HepG2 (cell line): Measurements from ENCODE around the gene CLDN3. TPM values are rescaled to one million over a fixed set of nuclear protein-coding genes. Genes with fewer than 3 reads are reported as not detected.

Source experiments
- ATAC-seq: fragments of 200-7000 bp; cut with Tn5 transposase; 3 replicates; pipeline ENCODE4 v1.9.1; 2020; ENCODE audit warnings: mild to moderate bottlenecking, moderate library complexity
- Bru-seq: library from RNA; stranded (reverse); fragments of 400-500 nt; gene quantifications from one replicate; lab custom pipeline; 2021; lab: Mats Ljungman, UMichigan
- BruChase-seq, 2 experiments: library from RNA; stranded (reverse); fragments of 400-500 nt; gene quantifications; one replicate each; lab custom pipeline; 2021; lab: Mats Ljungman, UMichigan
- BruUV-seq: library from RNA; stranded (reverse); fragments of 400-500 nt; replicated peaks from 2 replicates; lab custom pipeline; 2021; lab: Mats Ljungman, UMichigan
- CTCF ChIA-PET: fragments of 300-600 bp; formaldehyde crosslinking; extraction: SDS; loops from one replicate; lab custom pipeline; 2021; ENCODE audit warnings: low total read pairs, inconsistent platforms, low intra/inter-chr PET ratio; lab: Yijun Ruan, JAX
- POLR2A ChIA-PET: fragments of 350-600 bp; sonication (Branson Sonifier 250); formaldehyde crosslinking; loops from one replicate; lab custom pipeline; 2020; ENCODE audit warnings: antibody characterized with exemption, inconsistent platforms; lab: Yijun Ruan, JAX
- DNase-seq: peaks from one replicate; pipeline ENCODE4 v3.0.0-alpha.2; 2015; ENCODE audit warnings: low spot score
- FAIRE-seq: peaks from 3 replicates; lab custom pipeline; 2011; peaks lifted over from hg19 to GRCh38; lab: Jason Lieb, UNC
- H2AFZ ChIP-seq: one replicate; pipeline ENCODE4 v1.6.1; 2011; ENCODE audit warnings: low read length, inconsistent platforms
- H3K27ac ChIP-seq: fragments of 300-600 bp; 3 replicates; pipeline ENCODE4 v1.8.0; 2011; ENCODE audit warnings: mixed run types, mild to moderate bottlenecking, mixed read lengths, low read length, inconsistent platforms; ENCODE audit not compliant: insufficient read depth; ENCODE audit errors: extremely low read length
- H3K27me3 ChIP-seq, 2 experiments: fragments of 200-600 bp in 1 of 2; 2 replicates in 1 of 2; 3 replicates in 1 of 2; pipeline versions ENCODE4 v1.6.0 to v1.8.0; 2011; ENCODE audit warnings: low read length in 2 of 2, mild to moderate bottlenecking in 2 of 2, moderate library complexity in 2 of 2, inconsistent platforms in 1 of 2; ENCODE audit not compliant: insufficient read depth in 2 of 2, control insufficient read depth in 1 of 2
- H3K36me3 ChIP-seq, 2 experiments: fragments of 200-600 bp in 1 of 2; replicated peaks in 1 of 2; 2 replicates in 1 of 2; 3 replicates in 1 of 2; pipeline versions ENCODE4 v1.5.1 to v1.8.0; 2011; ENCODE audit warnings: low read length in 2 of 2, inconsistent platforms in 1 of 2; ENCODE audit not compliant: insufficient read depth in 2 of 2, control insufficient read depth in 1 of 2
- H3K4me1 ChIP-seq: 2 replicates; pipeline ENCODE4 v1.5.1; 2012; ENCODE audit warnings: low read length, inconsistent platforms; ENCODE audit not compliant: insufficient read depth
- H3K4me2 ChIP-seq: 2 replicates; pipeline ENCODE4 v1.6.0; 2011; ENCODE audit warnings: low read depth, low read length, inconsistent platforms
- H3K4me3 ChIP-seq, 3 experiments: fragments of 200-600 bp in 1 of 3; sonication (generic), shearing (Covaris generic) in 1 of 3; replicated peaks in 1 of 3; 2 replicates each; pipeline ENCODE4 v1.5.1; 2011 to 2016; ENCODE audit warnings: low read length in 3 of 3, inconsistent platforms in 2 of 3, low read depth in 2 of 3, mild to moderate bottlenecking in 2 of 3, control low read depth in 1 of 3, mixed read lengths in 1 of 3; ENCODE audit not compliant: insufficient read depth in 1 of 3
- H3K79me2 ChIP-seq: one replicate; pipeline ENCODE4 v1.6.1; 2011; ENCODE audit warnings: low read length, inconsistent platforms; ENCODE audit not compliant: insufficient read depth
- H3K9ac ChIP-seq: 2 replicates; pipeline ENCODE4 v1.6.0; 2011; ENCODE audit warnings: mild to moderate bottlenecking, low read depth, low read length, inconsistent platforms; ENCODE audit not compliant: insufficient read depth
- H3K9me3 ChIP-seq: 2 replicates; pipeline ENCODE4 v1.5.1; 2012; ENCODE audit warnings: mild to moderate bottlenecking, low read length
- H4K20me1 ChIP-seq: 2 replicates; pipeline ENCODE4 v1.6.0; 2011; ENCODE audit warnings: inconsistent platforms, mild to moderate bottlenecking, low read length, moderate library complexity; ENCODE audit not compliant: insufficient read depth
- GABPB1 ChIP-seq: IDR thresholded peaks from 2 replicates; pipeline ENCODE4 v1.6.1; 2016; ENCODE audit warnings: mild to moderate bottlenecking, missing genetic modification reagents, moderate library complexity, missing compliant biosample characterization
- MATR3 ChIP-seq: sonication (generic); formaldehyde crosslinking; IDR thresholded peaks from 2 replicates; pipeline ENCODE4 v1.4.0; 2020; ENCODE audit warnings: missing genetic modification reagents
- ZFX ChIP-seq: sonication (generic); formaldehyde crosslinking; IDR thresholded peaks from 2 replicates; pipeline ENCODE4 v1.4.0; 2020; ENCODE audit warnings: mild to moderate bottlenecking, low read depth, missing genetic modification reagents, moderate library complexity
- ZFY ChIP-seq: sonication (generic); formaldehyde crosslinking; IDR thresholded peaks from 2 replicates; pipeline ENCODE4 v1.4.0; 2020; ENCODE audit warnings: missing genetic modification reagents
- ZNF501 ChIP-seq: sonication (generic); formaldehyde crosslinking; IDR thresholded peaks from 2 replicates; pipeline ENCODE4 v1.5.1; 2020; ENCODE audit warnings: mild to moderate bottlenecking, moderate library complexity, missing genetic modification reagents
- ZNF83 ChIP-seq: sonication (generic); formaldehyde crosslinking; IDR thresholded peaks from 2 replicates; pipeline ENCODE4 v1.4.0; 2020; ENCODE audit warnings: missing genetic modification reagents, mild to moderate bottlenecking, borderline replicate concordance
- WGBS: methylation state at CpG from one replicate; pipeline ENCODE4 v1.1.6; 2017; ENCODE audit warnings: low lambda C conversion rate; 5-methylcytosine and 5-hydroxymethylcytosine counted together
- in situ Hi-C: cut with HindIII; loops from 2 replicates; pipeline ENCODE4 v1.10.0; 2017; ENCODE audit warnings: low pct_unique_long_range_greater_than_20kb; ENCODE audit not compliant: extremely low pct_ligation_motif_present
- intact Hi-C: fragments of 100-400 bp; cut with micrococcal nuclease; formaldehyde crosslinking; loops from one replicate; pipeline ENCODE4 v1.10.0; 2022; ENCODE audit not compliant: unreplicated experiment
- long read RNA-seq, 2 experiments: library from RNA in 1 of 2; library from polyadenylated mRNA in 1 of 2; stranded (forward) in 1 of 2; unstranded in 1 of 2; transcript quantifications; one replicate each; pipeline ENCODE4 v2.0.0, GENCODE V29; 2019 to 2022
- polyA minus RNA-seq, 3 experiments: library from RNA; depleted of rRNA, polyadenylated mRNA; stranded (reverse); fragments of >200 nt; gene quantifications; 2 replicates each; pipeline ENCODE4 v1.2.3, GENCODE V29; 2011; ENCODE audit warnings: low replicate concordance in 1 of 3
- polyA plus RNA-seq, 8 experiments: library from polyadenylated mRNA; depleted of rRNA in 3 of 8; stranded (reverse) in 7 of 8; unstranded in 1 of 8; fragments of >200 nt; fragmentation: Illumina TruSeq in 4 of 8; extraction: Trizol in 4 of 8; gene quantifications; 2 replicates each; pipeline versions ENCODE4 v1.2.1 to v1.2.3, GENCODE V29; 2011 to 2016; ENCODE audit warnings: low read depth in 4 of 8, missing spikeins in 1 of 8, mixed read lengths in 1 of 8; ENCODE audit not compliant: insufficient read depth in 1 of 8
- total RNA-seq, 5 experiments: library from RNA; depleted of rRNA; stranded (reverse); fragments of >200 nt; fragmentation: Illumina TruSeq; extraction: Trizol; gene quantifications; 2 replicates each; pipeline ENCODE4 v1.2.3, GENCODE V29; 2016; ENCODE audit warnings: low read depth in 1 of 5
- TF ChIP-seq, protein P1 (sequence below): sonication (generic); formaldehyde crosslinking; IDR thresholded peaks from 2 replicates; pipeline ENCODE4 v1.4.0; 2020; ENCODE audit warnings: missing genetic modification reagents
- TF ChIP-seq, protein P2 (sequence below): IDR thresholded peaks from 2 replicates; pipeline ENCODE4 v1.6.1; 2012; ENCODE audit warnings: inconsistent platforms
- TF ChIP-seq, protein P3 (sequence below): sonication (generic); formaldehyde crosslinking; IDR thresholded peaks from 2 replicates; pipeline ENCODE4 v1.8.1; 2023; ENCODE audit warnings: mild to moderate bottlenecking, moderate library complexity, missing genetic modification reagents
- TF ChIP-seq, protein P4 (sequence below): sonication (generic); formaldehyde crosslinking; IDR thresholded peaks from 2 replicates; pipeline ENCODE4 v1.5.1; 2020; ENCODE audit warnings: missing genetic modification reagents, mild to moderate bottlenecking, borderline replicate concordance

CLDN3 gene, protein sequence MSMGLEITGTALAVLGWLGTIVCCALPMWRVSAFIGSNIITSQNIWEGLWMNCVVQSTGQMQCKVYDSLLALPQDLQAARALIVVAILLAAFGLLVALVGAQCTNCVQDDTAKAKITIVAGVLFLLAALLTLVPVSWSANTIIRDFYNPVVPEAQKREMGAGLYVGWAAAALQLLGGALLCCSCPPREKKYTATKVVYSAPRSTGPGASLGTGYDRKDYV
- total RNA-seq (2016; rRNA removed; fragmentation: Illumina TruSeq; extraction: Trizol) (0.31 TPM in 1 of 2 replicates, not detected in the other), polyA plus RNA-seq (2011; rRNA removed) (0.51 and 0.59 TPM in 2 replicates), polyA minus RNA-seq (2011; rRNA and poly(A)+ RNA removed; ENCODE audit: low replicate concordance) (0.26 and 0.98 TPM in 2 replicates), Bru-seq, nascent RNA (percentile 22 among the genes with signal in this experiment), BruChase-seq, experiment 1, labeled RNA remaining after a 6-hour chase (percentile 50 among the genes with signal in this experiment), BruChase-seq, experiment 2, labeled RNA remaining after a 2-hour chase (percentile 41 among the genes with signal in this experiment)
- total RNA-seq (2016; cell fraction: cytosol; rRNA removed; fragmentation: Illumina TruSeq; extraction: Trizol; ENCODE audit: low read depth), result 0.40 TPM in 1 of 2 replicates, not detected in the other
- 0.32 TPM in 1 of 2 replicates, not detected in the other for total RNA-seq (2016; cell fraction: insoluble cytoplasmic fraction; rRNA removed; fragmentation: Illumina TruSeq; extraction: Trizol)
- total RNA-seq (2016; cell fraction: membrane; rRNA removed; fragmentation: Illumina TruSeq; extraction: Trizol), result 0.19 TPM in 1 of 2 replicates, not detected in the other
- 0.40 and 0.50 TPM in 2 replicates for total RNA-seq (2016; cell fraction: nucleus; rRNA removed; fragmentation: Illumina TruSeq; extraction: Trizol)
- polyA plus RNA-seq (2011; cell fraction: cytosol; rRNA removed), result 0.59 and 1.2 TPM in 2 replicates
- 0.71 and 1.2 TPM in 2 replicates for polyA plus RNA-seq (2011; cell fraction: nucleus; rRNA removed)
- polyA plus RNA-seq (2012), result 1.0 and 1.2 TPM in 2 replicates
- polyA plus RNA-seq (2016; cell fraction: cytosol; fragmentation: Illumina TruSeq; extraction: Trizol; ENCODE audit: low read depth), result 0.24 and 0.34 TPM in 2 replicates
- 0.24 and 0.32 TPM in 2 replicates for polyA plus RNA-seq (2016; cell fraction: insoluble cytoplasmic fraction; fragmentation: Illumina TruSeq; extraction: Trizol; ENCODE audit: low read depth)
- 0.38 and 0.39 TPM in 2 replicates for polyA plus RNA-seq (2016; cell fraction: membrane; fragmentation: Illumina TruSeq; extraction: Trizol; ENCODE audit: low read depth)
- 0.49 and 1.4 TPM in 2 replicates for polyA plus RNA-seq (2016; cell fraction: nucleus; fragmentation: Illumina TruSeq; extraction: Trizol; ENCODE audit: insufficient read depth, low read depth)
- polyA minus RNA-seq (2011; cell fraction: cytosol; rRNA and poly(A)+ RNA removed), result 0.49 and 1.1 TPM in 2 replicates
- polyA minus RNA-seq (2011; cell fraction: nucleus; rRNA and poly(A)+ RNA removed), result not detected in 2 replicates
- long read RNA-seq, experiment 1, partial matches to known transcripts, result 0 of 1 reads
- long read RNA-seq, experiment 1, other reads (novel, unspliced or antisense), result 0 of 1 reads
- long read RNA-seq, experiment 2, partial matches to known transcripts, result 0 of 4 reads
- long read RNA-seq, experiment 2, other reads (novel, unspliced or antisense), result 0 of 4 reads

DNA sequence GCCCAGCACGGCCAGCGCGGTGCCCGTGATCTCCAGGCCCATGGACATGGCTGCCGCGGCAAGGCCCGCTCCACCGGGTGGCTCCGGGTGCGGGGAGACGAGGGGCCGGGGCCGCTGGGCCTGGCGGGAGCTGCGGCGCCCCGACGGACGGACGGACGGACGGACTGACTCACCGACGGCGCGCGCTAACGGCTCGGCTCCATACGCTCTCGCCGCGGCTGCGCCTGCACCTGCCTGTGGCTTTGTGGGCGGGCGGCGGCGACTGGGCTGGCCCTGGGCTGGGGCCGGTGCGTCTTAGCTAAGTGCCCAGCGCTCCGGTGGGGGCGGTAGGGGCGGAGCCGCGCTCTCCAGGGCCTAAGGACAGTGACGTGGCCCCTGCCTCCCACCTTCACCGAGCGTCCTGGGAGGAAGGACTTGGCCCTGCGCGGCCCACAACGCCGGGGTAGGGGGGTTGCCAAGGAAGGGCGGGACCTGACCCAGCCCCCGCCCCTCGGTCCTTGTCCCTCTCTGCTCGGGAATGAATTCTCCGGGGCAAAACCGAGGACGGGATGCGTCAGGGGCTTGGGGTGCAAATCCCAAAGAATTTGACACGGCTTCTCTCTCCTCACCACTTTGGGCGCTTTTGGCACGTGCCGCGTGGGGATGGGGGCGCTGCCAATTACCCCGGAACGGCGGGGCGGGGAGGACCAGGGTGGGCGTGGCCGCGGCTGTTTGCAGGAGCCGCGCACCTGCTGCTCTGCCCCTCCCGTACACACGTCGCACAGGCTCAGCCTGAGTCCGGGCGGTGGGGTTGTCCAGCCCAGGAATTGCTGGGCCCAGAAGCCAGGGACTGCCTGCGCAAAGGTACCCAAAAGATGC lies at the start of gene CLDN3:
Gene CLDN3, minus strand, starts transcription at position 269 of the 858 bp plus-strand sequence. Its CDS starts 221 bp downstream, at position 48.
- FAIRE-seq (no peak), DNase-seq (no peak), ATAC-seq (peak; percentile 68)
- Histone ChIP-seq H3K9me3 (no peaks in the 10 kb centered on the region), H3K27ac (no peak within 1 kb of the TSS), H3K36me3 (no peaks in the 10 kb centered on the region), H2AFZ (no peak within 1 kb of the TSS), H4K20me1 (no peaks in the 10 kb centered on the region), H3K4me1 (peaks cover 40% of the 10 kb centered on the region), H3K79me2 (no peaks in the 10 kb centered on the region), H3K27me3 (peaks cover 0 to 2% of the 10 kb centered on the region in 2 experiments; a peak in 2 of 5 replicates), H3K4me2 (peak within 1 kb of the TSS; percentile 70), H3K9ac (peak within 1 kb of the TSS; percentile 15; the same call in 1 of the 2 replicates), H3K4me3 (peak within 1 kb of the TSS; percentile 23 to 64 (median 43); a peak in 5 of 6 replicates)
- 16% methylated on average over 8 of the region's 82 CpGs for WGBS
- intact Hi-C loops (no loop called here), in situ Hi-C loops (no loop called here)
- no TSS peak for BruUV-seq
- ChIA-PET CTCF (no interaction called here), POLR2A (interaction anchor here (1.1 kb wide), 1 partner anchor 72 kb away, joined by 3 read pairs; the partner anchor contains the start of gene METTL27)
- TF ChIP-seq ZNF83 (CRISPR knock-in tag) (0 out of 2 replicates have a peak, but pooled peaks have one; percentile 42), ZFY (peak; percentile 16; the same call in 1 of the 2 replicates), GABPB1 (CRISPR knock-in tag) (peak; percentile 28; the same call in 1 of the 2 replicates), ZNF501 (CRISPR knock-in tag) (peak; percentile 46; the same call in 1 of the 2 replicates), MATR3 (no peak), ZFX (CRISPR knock-in tag) (peak; percentile 61)
- TF ChIP-seq, protein P1, sequence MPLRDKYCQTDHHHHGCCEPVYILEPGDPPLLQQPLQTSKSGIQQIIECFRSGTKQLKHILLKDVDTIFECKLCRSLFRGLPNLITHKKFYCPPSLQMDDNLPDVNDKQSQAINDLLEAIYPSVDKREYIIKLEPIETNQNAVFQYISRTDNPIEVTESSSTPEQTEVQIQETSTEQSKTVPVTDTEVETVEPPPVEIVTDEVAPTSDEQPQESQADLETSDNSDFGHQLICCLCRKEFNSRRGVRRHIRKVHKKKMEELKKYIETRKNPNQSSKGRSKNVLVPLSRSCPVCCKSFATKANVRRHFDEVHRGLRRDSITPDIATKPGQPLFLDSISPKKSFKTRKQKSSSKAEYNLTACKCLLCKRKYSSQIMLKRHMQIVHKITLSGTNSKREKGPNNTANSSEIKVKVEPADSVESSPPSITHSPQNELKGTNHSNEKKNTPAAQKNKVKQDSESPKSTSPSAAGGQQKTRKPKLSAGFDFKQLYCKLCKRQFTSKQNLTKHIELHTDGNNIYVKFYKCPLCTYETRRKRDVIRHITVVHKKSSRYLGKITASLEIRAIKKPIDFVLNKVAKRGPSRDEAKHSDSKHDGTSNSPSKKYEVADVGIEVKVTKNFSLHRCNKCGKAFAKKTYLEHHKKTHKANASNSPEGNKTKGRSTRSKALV, result 0 out of 2 replicates have a peak, but pooled peaks have one; percentile 25
- TF ChIP-seq, protein P2, sequence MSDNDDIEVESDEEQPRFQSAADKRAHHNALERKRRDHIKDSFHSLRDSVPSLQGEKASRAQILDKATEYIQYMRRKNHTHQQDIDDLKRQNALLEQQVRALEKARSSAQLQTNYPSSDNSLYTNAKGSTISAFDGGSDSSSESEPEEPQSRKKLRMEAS, result peak; percentile 11; the same call in 1 of the 2 replicates
- TF ChIP-seq, protein P3, sequence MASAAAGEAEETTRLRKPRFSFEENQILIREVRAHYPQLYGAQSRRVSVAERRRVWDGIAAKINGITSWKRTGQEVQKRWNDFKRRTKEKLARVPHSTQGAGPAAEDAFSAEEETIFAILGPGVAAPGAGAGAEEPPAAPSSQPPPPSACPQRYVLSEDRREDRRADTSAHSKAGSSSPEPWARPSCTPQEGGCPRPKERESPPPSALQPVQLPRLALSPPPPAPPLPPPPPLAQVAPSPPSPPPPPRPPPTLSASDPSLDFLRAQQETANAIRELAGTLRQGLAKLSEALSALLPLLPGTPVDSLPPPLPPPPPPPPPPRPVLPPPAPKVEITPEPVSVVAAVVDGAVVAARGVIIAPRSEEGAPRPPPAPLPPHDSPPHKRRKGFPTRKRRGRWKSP (CRISPR knock-in tag), result 0 out of 2 replicates have a peak, but pooled peaks have one; percentile 38
- TF ChIP-seq, protein P4, sequence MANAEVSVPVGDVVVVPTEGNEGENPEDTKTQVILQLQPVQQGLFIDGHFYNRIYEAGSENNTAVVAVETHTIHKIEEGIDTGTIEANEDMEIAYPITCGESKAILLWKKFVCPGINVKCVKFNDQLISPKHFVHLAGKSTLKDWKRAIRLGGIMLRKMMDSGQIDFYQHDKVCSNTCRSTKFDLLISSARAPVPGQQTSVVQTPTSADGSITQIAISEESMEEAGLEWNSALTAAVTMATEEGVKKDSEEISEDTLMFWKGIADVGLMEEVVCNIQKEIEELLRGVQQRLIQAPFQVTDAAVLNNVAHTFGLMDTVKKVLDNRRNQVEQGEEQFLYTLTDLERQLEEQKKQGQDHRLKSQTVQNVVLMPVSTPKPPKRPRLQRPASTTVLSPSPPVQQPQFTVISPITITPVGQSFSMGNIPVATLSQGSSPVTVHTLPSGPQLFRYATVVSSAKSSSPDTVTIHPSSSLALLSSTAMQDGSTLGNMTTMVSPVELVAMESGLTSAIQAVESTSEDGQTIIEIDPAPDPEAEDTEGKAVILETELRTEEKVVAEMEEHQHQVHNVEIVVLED, result no peak
